ENCODE results near the gene TAF6.

DNA sequence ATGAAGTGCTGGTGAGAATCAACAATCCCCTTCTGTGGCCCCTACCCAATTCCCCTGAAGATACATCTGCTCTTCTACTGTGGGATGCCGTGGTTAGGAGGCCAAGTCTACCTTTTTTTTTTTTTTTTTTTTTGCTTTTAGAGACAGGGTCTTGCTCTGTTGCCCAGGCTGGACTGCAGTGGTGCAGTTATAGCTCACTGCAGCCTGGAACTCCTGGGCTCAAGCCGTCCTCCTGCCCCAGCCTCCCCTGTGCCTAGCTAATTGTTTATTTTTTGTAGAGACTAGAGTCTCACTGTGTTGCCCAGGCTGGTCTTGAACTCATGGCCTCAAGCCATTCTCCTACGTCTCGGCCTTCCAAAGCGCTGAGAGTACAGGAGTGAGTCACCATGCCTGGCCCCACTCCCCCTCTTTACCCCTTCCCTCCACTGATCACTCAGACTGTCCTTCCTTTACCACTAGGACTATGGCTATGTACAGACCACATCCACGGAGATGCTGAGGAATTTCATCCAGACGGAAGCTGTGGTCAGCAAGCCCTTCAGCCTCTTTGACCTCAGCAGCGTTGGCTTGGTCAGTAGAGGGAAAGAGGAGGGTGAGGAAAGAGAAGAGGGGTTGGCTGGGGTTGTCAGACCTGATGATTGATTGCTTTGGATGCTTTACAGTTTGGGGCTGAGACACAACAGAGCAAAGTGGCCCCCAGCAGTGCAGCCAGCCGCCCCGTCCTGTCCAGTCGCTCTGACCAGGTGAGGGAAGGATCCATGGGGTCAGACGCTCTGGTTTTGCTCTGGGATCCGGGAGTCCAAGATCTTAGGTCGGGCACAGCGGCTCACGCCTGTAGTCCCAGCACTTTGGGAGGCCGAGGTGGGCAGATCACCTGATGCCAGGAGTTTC, 16.0 kb downstream of the TAF6 start:
- TF ChIP-seq SP2 (tag by site-specific recombination; IDR thresholded peaks at IDR 0.05) (no peak), YY1 (tag by site-specific recombination; IDR thresholded peaks at IDR 0.05) (no peak), ZNF174 (tag by site-specific recombination; IDR thresholded peaks at IDR 0.05) (no peak), CTCF (tag by site-specific recombination; IDR thresholded peaks at IDR 0.05) (no peak)

Data from HEK293 (cell line).